NCI-H2081 (cell line): ENCODE measurements around the gene WNK2.

Source experiments
- DNase-seq, 2 experiments: peaks; one replicate each; lab custom pipeline; 2025; lab: John Stamatoyannopoulos, UW

WNK2 gene

GRCh38 chr9:93254806-93255493 is 71.0 kb downstream of the WNK2 start:
- DNase-seq = no peak

GRCh38 chr9:93255494-93255867 is 71.5 kb downstream of the WNK2 start:
- DNase-seq = no peak

GRCh38 chr9:93255994-93256877 is 72.3 kb downstream of the WNK2 start:
- DNase-seq = no peak

GRCh38 chr9:93256878-93257807 is 73.2 kb downstream of the WNK2 start:
- no peak for DNase-seq

GRCh38 chr9:93257808-93258331 is 73.9 kb downstream of the WNK2 start:
- DNase-seq = no peak

GRCh38 chr9:93258419-93258817 is 74.5 kb downstream of the WNK2 start:
- DNase-seq = no peak

- no peak for DNase-seq
Measured at GRCh38 chr9:93258818-93259489, 75.0 kb downstream of the WNK2 start.

- DNase-seq = no peak
Measured at GRCh38 chr9:93259490-93260262, 75.7 kb downstream of the WNK2 start.

- DNase-seq = no peak
Measured at GRCh38 chr9:93260263-93261066, 76.5 kb downstream of the WNK2 start.

- peak; percentile 5 to 61 for DNase-seq
Measured at GRCh38 chr9:93261281-93261680, 77.3 kb downstream of the WNK2 start.

- DNase-seq = no peak
Measured at GRCh38 chr9:93261735-93262523, 78.0 kb downstream of the WNK2 start.

GRCh38 chr9:93262537-93263310 is 78.8 kb downstream of the WNK2 start:
- DNase-seq = peak; percentile 54 to 72

GRCh38 chr9:93263334-93264229 is 79.6 kb downstream of the WNK2 start:
- DNase-seq = no peak

GRCh38 chr9:93264338-93265125 is 80.6 kb downstream of the WNK2 start:
- no peak for DNase-seq

GRCh38 chr9:93265301-93265971 is 81.5 kb downstream of the WNK2 start:
- no peak for DNase-seq

GRCh38 chr9:93265972-93266371 is 82.0 kb downstream of the WNK2 start:
- DNase-seq = no peak
